Measurements from ENCODE around the gene RUNDC1.

GRCh38 chr17:42967925-42968324 is 12.4 kb upstream of the RUNDC1 start:
- TF ChIP-seq POLR2AphosphoS5 (IDR thresholded peaks at IDR 0.05; ENCODE audit: low read depth, low read length) (no peak), CTCF (IDR thresholded peaks at IDR 0.05) (no peak), REST (IDR thresholded peaks at IDR 0.05; ENCODE audit: insufficient read depth in 1 of 2, low read depth in 2 of 2, low read length in 1 of 2) (no peak), TCF7L2 (IDR thresholded peaks at IDR 0.05; ENCODE audit: low read depth, low read length) (no peak)
